Raji (cell line): ENCODE measurements around the gene SLC29A1.

Experiments
- POLR2A ChIP-seq: IDR thresholded peaks from 2 replicates; pipeline ENCODE4 v1.6.1; 2011; ENCODE audit warnings: low read depth, low read length, control low read depth; ENCODE audit not compliant: insufficient read depth

SLC29A1 gene

DNA sequence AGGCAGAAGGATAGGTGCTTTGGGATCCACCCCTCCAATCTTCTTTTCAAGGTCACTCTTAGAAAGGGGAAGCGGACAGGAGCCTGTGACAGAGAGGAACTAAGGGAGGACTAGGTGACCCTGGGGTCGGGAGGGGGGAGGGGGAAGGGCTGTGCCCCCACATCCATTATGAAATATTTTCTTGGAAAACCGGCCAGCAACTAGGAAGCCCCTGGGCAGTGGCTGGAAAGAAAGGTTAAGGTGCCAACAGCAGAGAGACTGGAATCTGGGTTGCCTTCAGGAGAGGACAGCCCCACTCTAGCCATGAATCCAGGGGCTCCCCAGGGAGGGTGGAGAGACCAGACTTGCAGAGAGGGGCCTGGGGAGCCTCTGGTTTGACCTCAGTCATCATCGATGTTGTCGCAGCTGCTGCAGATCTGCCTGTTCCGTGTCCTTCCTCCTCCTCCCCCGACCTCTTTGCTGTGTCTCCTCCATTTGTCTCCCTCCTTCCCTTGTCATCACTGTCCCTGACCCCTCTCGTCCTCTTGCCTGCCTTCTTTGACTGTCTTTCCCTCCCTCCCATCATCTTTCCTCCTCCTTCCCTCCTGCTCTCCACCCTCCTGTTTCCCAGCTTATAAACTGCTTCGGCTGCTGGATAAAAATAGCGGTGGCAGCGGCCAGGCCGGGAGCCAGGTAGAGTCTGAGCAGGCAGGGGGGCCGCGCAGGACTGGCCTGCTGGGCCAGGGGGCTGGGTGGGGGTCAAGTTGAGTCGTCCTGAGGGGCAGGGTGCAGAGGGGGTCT lies 3.2 kb downstream of the SLC29A1 start:
- no peak for TF ChIP-seq POLR2A

DNA sequence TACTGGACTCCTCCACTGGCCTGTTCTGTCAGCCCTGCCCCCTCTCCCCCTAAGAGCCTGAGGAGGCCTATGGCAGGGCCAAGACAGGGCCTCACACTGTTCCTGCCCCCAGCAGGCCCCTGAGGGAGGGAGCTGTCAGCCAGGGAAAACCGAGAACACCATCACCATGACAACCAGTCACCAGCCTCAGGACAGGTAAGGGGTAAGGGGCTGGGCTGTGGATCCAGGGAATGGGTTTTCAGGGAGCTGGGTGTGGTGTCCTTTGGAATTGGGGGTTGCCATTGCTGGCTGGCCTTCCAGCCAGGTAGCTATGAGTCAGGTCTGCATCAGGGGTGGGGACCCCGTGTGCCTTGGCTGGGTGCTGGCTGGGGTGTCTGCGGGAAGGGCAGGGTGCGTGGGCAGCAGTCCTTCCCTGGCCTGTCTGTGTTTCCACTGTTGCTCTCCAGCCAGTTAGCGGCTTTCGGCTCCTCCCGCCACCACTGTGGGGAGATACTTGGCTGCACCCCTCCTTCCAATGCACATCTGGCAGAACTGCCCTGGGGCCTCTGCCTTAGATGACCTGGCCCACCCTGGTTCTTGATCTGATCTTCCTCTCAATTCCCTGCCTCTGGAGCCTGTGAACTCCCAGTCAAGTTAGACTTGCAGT lies 3.9 kb downstream of the SLC29A1 start:
- TF ChIP-seq POLR2A: no peak

DNA sequence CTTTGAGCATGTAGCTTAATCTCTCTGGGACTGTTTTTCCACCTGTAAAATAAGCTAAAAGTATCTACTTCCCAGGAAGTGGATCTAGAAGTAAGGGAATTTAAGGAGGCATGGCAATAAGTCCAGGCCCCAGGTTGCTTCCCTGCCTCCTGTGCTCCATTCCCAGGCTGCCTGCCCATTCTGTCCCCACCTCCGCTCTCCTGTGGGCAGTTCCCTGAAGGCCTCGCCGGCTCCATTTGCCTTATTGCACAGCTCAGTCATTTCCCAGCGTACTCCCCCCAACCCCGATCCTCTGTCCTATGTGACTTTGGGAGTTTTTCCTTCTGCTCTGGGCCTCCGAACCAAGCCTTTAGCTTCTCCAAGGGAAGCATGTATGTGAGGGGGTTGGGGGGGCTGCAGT lies 4.6 kb downstream of the SLC29A1 start:
- TF ChIP-seq POLR2A: no peak

DNA sequence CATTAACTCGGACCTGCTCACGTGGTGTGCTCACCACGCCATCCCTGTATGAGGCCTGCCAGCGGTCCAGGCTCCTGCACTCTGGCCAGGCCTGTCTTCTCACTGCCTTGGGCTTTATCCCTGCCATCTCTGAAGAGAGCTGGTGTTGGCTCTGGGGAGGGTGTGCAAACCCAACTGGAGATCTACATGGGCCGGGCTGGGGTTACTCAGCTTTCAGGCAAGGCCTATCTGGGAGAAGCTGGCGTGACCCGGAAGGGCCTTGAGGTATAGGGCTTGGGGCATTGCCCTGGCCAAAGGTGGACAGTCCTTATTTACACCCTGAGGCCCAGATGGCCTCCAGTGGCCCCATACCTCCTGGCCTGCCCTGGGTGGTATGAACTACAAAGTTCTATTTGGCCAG lies 5.0 kb downstream of the SLC29A1 start:
- no peak for TF ChIP-seq POLR2A

DNA sequence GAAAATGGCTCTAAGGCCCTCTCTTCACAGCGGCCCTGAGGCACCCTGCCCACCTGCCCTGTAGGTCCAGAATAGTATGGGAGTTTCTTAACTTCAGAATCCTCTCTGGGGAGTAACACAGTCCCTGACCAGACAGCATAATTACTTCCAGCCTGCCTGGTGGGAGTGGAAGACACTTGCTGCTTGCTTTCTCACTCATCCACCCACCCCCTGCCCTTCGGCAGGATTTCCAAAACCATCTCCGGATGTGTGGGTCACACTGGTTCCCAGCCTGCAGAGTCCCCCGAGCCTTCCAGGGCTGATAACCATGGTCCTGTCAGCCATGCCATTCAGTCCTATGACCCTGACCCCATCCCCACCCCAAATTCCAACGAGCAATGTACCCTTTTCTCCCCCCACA lies 5.4 kb downstream of the SLC29A1 start:
- no peak for TF ChIP-seq POLR2A

DNA sequence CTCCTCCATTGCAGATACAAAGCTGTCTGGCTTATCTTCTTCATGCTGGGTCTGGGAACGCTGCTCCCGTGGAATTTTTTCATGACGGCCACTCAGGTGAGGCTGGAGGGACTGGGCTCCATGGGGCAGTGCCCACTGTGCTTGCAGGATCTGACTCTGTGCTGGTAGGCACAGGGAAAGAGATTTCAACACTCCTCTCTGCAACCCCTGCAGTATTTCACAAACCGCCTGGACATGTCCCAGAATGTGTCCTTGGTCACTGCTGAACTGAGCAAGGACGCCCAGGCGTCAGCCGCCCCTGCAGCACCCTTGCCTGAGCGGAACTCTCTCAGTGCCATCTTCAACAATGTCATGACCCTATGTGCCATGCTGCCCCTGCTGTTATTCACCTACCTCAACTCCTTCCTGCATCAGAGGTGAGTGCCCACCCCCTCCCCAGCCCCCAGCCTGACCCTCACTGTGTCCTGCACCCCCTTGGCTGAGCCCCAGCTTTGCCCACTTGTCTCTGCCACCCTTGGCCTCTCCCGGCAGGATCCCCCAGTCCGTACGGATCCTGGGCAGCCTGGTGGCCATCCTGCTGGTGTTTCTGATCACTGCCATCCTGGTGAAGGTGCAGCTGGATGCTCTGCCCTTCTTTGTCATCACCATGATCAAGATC lies 6.1 kb downstream of the SLC29A1 start:
- TF ChIP-seq POLR2A: no peak

DNA sequence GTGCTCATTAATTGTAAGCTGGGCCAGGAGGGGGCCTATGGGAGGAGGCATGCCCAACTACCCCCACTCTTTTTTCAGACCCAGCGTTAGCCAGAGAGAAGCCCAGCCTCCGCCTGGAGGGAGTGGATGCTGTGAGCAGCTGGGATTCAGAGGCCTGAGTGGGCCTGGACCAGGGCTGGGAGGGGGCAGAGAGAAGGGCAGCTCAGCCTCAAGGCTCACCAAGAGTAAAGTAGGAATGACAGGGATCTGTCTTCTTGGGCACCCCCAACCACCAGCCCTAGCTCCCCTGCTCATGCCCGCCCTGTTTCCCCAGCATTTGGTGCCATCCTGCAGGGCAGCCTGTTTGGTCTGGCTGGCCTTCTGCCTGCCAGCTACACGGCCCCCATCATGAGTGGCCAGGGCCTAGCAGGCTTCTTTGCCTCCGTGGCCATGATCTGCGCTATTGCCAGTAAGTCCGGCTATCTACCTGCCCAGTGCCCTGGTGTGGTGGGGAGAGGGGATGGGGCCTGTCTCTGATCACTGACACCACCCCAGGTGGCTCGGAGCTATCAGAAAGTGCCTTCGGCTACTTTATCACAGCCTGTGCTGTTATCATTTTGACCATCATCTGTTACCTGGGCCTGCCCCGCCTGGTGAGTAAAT lies 6.8 kb downstream of the SLC29A1 start:
- no peak for TF ChIP-seq POLR2A

DNA sequence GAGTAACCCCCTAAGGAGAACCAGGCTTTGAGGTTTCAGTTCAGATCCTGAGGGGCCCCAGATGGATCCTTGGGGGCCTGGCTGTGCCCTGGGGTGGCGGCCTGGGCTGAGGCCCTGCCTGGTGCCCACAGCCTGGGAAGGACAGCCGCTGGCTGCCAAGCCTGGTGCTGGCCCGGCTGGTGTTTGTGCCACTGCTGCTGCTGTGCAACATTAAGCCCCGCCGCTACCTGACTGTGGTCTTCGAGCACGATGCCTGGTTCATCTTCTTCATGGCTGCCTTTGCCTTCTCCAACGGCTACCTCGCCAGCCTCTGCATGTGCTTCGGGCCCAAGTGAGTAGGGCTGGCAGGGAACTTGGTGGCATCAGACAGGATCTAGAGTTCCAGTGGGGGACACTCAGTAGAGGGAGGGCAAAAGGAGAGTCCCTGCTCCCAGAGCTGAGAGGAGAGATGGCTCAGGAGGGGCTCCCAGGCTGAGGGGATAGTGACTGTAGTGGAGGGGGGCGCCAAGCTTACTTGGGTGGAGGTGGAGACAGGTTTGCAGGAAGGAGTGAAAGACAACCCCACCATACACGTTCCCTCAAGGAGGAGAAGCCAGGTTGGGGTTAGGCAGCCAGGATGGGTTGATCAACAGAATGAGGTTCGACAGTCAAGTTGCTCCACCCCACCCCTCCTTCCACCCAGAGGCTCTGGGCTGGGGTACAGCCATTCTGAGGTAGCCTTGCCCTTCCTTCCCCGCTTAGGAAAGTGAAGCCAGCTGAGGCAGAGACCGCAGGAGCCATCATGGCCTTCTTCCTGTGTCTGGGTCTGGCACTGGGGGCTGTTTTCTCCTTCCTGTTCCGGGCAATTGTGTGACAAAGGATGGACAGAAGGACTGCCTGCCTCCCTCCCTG lies 9.5 kb downstream of the SLC29A1 start:
- TF ChIP-seq POLR2A: no peak

DNA sequence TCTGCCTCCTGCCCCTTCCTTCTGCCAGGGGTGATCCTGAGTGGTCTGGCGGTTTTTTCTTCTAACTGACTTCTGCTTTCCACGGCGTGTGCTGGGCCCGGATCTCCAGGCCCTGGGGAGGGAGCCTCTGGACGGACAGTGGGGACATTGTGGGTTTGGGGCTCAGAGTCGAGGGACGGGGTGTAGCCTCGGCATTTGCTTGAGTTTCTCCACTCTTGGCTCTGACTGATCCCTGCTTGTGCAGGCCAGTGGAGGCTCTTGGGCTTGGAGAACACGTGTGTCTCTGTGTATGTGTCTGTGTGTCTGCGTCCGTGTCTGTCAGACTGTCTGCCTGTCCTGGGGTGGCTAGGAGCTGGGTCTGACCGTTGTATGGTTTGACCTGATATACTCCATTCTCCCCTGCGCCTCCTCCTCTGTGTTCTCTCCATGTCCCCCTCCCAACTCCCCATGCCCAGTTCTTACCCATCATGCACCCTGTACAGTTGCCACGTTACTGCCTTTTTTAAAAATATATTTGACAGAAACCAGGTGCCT lies 10.2 kb downstream of the SLC29A1 start:
- TF ChIP-seq POLR2A: no peak

DNA sequence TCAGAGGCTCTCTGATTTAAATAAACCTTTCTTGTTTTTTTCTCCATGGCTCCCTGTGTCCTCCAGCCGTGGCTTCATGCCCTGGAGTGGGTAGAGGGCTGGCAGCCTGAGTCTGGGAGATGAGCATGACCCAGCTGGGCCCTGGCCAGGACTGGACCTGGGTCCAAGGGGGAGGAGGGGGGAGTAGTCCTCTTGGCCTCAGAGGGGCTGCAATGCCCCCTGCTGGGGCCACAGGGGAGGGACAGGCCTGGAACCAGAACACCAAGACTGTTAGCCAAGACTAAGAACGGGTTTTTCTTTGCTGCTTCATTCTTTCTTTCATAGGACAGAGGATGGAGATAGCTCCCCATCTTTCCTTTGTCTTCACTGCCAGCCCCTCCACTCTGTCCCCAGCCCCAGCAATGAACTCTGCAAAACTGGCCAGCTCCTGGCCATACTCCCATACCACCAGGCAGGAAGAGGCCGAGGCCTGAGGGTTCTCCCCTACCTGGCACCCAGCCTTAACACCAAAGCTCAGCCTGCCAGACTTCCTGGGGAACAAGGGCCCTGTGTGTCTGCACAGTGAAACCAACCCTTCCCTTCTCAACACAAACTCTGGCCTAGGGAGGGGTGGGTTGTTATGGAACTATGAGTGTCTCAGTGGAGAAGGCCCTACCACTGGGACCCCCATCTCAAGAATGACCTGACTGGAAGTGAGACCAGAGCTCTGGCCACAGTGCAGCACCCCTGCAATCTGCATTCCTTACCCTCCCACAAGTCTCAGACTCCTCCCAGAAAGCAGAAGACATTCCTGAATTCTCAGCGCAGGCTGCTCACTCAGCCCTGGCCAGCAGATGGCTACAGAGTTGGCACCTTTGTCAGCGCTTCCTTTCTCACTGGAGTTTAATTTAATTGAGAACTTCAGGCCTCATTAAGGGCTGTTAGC lies 11.0 kb downstream of the SLC29A1 start:
- TF ChIP-seq POLR2A: no peak

DNA sequence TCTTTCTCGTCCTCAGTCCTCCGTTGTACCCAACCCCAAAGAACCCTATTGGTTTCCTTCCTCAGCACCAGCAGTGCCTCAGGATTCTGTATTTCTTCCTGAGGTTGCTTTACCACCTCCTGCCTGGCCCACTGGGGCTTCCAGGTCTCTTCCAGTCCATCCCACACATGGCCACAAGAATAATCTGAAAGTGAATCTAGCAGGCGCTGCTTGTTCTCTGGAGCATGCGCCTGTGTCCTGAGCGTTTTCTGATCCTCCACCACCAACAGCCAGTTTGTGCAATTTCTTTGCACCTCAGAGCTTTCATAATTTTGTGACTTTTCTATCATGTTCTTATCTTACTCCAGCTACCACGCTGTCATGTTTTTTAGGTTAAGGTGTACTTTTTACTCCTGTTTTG lies 11.9 kb downstream of the SLC29A1 start:
- TF ChIP-seq POLR2A: no peak

DNA sequence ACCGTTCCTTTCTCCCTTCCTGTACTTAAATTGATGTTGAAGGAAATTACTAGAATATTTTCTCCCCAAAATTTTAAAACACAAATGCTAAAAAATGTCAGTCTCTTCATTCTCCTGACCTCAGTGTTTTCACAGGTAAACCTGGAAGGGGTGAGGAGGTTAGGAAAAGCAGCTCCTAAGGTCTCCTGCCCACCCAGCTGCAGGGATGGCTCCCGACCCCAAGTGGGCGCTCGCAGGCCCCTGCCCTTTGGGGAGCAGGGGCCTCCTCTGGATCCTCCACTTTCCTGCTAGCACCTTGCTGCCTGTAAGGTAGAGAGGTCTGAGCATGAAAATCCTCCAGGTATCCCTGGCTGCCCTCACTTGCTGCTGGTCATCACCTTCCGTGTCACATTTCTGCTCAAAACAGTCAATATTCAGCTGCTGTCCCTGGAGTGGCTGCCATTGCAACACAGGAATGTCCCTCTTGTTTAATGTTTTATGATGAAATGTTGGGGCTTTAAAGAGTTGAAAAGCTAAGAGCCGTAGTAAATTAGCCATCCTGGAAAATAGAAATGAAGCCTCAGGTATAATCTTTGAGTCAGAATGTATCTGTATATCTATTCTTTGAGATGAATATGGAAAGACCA lies 12.6 kb downstream of the SLC29A1 start:
- no peak for TF ChIP-seq POLR2A
